Mucosa of gallbladder (tissue), 1 donor: ENCODE results near the gene NFKBIA. TPM values are rescaled to one million over a fixed set of nuclear protein-coding genes. Genes with fewer than 3 reads are reported as not detected.
"Not testable (repeated sequence)": the region's sequence is repeated elsewhere in the genome, so short reads cannot be mapped to it uniquely, and the experiment has no call there.

Source experiments
- DNase-seq: peaks from one replicate; pipeline ENCODE4 v3.0.0-alpha.2; 2020; ENCODE audit warnings: low spot score
- total RNA-seq: library from RNA; stranded (reverse); gene quantifications from one replicate; pipeline ENCODE4 v1.2.1, GENCODE V29; 2021
- donor health status: DM: no; HTN: no; CAD: no.

NFKBIA gene
- total RNA-seq, 1 donor from 2014 or later, result 74.8 TPM

DNA sequence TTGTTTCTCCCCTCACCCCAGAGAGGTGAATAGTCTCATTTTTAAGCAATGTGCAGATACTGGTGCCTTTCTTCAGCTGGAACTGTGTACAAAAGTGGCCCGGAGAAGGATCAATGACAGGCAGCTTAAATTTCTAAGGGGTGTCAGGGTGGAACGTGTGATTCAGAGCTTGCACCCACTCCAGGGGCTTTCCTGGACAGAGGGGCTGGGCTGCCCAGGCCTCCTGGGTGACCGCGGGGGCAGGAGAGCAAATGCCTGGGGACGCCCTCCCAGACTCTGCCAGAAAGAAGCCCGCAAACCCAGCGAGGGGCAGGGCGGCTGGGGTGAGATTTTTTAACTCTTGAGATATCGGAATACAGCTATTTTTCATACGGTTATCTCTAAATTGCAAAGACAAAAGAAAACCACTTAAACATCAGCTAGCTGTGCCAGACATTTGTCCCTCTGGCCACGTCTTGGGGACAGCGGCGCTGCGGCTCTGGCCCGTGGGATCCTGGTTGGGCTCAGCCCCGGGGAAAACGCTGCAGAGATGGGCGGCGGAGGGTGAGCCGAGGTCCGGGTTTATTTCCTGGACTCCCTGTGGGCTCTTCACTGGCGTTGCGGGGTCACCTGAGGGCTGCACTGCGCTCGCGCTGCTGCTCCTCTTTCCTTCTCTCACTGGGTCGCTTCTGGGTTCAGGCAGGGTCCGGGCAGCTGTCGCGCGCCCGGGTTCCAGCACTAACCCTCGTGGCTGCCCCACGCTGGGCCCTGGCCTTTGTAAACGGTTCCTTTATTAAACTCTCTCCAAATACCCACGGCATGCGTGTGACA, 35.8 kb downstream of the NFKBIA start:
- DNase-seq, result no peak

DNA sequence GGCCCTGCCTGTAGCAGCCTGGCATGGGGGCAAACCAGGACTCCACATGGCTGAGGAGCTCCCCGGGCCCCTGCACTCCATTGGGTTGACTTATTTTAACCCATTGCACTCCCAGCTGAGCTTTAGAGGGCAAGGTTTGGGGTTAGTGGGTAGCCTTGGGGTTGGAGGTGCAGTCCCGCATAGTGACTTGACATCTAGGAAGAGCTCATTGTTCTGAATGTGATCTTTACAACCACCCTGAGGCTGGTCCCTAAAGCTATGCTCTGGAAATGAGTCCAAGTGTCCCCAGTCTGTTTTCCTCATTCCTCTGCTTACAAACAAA, 36.4 kb downstream of the NFKBIA start:
- no peak for DNase-seq

DNA sequence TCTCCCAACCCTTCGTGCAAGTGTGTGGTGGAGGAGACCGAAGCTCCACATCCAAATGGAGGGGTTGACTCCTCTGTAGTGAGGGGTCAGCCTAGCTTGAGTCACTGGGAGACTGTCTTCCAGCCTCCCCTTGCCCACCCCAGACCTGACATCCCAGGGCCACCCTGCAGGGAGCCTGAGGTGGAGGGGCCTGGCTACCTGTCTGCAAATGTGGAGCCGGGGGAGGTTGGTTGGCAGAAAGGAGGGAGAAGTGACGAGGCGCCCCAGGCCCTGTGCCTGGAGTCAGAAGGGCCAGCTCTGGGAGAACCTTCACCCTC, 37.5 kb downstream of the NFKBIA start:
- no peak for DNase-seq

DNA sequence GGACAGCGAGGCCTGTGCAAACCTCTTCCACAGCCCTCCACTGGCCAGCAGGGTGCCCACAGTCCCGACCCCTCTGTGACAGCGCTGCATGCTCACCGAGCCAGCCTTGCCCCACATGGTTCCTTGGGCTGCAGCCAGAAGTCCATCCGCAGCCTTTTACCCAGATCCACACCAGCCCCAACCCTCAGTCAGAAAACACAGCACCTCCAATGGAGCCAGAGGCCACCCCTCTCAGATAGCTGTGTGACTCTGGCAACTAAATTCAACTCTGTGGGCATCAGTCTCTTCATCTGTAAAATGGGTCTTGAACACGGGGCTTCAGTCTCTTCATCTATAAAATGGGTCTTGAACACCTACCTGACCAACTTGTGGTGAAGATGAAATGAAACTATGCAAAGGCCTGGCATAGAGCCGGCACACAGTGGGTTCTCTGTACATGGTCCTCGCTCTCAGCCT, 38.0 kb downstream of the NFKBIA start:
- DNase-seq, result no peak

DNA sequence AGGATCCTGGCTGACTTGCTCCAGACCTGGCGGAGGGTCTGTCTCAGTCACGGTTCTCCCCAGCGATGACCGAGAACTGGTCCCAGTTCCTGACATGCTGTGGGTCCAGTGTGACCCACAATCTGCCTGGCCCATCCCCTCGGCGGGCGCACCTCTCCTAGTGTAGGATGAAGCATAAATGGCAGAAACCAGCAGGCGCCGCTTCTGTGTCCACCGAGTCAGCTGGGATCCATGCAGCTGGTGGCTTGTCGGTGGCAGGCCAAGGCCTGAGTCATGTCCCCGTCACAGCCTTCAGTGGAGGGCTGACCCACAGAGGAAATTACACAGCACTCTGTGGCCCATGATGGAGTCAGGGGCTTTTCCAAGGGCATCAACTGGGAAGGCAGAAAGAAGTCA, 38.5 kb downstream of the NFKBIA start:
- DNase-seq, result no peak

DNA sequence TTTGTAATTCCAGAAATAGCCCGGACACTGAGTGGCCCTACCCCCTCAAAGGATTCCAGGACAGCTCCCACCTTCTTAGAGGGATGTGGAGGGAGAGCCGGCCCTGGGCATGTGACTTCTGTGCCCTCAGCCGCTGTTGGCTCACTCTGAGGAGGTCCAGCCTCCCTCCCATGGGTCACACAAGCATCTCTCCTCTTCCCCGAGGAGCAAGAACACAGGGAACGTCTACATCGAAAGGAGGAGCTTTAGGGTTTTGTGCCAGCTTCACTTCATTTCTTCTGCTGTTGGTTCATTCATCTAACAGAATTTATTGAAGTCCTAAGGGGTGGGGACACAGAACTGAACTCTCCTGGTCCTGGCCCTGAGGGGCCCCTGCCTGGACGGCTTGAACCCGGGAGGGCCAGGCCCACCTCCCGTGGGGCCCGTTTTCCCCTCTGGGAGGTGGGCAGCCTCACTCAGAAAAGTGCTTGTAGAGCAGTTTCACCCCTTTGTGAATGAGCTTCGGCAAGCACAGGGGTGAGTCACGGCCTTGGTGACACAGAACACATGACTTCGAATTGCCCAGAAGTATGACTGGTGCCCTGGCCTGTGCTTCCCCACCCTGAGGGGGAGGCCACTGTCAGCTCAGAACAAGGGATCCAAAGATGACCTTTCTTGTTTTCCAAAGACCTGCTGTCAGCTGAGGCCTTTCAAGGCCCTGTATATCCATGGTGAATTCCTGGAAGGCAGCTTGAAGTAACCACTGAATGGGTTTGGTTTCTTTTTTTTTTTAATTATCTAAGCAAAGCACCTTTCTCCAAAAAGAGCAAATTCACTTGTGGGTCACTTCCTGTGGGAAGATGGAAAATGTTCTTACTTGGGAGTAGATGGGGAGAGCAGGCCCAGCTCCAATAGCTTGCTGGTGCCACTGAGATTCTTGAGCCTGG, 39.2 kb downstream of the NFKBIA start:
- DNase-seq, result peak; percentile 76

DNA sequence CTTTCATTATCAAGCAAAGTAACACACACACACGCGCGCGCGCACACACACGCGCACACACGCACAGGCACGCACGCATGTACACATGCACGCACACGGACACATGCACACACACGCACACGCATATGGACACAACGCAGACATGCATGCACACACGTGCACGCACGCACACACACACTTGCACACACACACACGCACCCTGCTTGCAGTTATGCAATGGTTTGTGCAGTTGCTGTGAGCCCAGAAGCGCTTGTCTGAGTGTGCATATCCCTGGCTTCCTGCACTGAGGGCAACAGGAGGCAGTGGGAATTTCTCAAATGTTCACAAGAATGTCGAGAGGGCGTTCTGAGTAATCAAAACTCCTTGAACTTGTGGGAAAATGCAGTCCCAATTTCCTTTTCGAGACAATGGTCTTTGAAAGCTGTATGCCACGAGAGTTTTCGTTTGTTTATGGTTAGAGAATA, 41.6 kb downstream of the NFKBIA start:
- DNase-seq, result no peak

DNA sequence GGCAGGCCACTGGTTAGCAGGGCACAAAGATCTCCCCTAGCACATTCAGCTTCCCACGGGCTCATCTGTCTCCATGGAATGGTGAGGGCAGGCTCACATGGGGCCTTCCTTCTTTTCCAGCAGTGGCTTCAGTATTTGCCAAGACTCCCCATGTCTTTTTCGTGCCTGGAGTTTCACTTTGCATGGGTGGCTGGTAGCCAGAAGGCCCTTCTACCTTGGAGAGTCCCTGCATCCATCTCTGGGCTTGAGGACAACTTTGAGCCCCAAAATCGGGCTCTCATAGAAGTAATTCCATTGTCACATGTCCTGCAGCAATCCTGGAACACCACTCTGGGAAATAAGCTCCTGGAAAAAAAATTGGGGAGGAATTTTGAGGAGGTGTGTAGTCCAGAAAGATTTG, 42.1 kb downstream of the NFKBIA start:
- DNase-seq, result no peak

DNA sequence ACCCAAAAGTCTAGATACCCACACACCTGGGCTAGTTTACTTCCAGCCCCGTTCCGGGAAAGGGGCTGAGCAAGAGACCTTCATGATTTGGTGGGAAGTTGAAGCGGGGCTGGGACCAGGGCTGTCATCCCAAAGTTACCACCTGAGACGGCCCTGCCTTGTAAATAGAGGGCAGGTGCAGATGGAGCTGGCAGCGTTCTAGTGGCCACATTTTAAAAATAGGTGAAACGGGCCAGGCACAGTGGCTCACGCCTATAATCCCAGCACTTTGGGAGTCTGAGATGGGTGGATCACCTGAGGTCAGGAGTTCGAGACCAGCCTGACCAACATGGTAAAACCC, 43.4 kb downstream of the NFKBIA start:
- no peak for DNase-seq

DNA sequence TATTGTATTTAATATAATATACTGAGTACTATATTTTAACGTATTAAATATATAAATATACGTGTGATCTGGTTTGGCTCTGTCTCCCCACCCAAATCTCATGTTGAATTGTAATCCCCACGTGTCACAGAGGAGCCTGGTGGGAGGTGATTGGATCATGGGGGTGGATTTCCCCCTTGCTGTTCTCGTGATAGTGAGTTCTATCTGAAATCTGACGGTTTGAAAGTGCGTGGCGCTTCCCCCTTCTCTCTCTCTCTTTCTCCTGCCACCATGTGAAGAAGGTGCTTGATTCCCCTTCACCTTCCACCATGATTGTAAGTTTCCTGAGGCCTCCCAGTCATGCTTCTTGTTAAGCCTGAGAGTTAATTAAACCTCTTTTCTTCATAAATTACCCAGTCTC, 44.9 kb downstream of the NFKBIA start:
- DNase-seq, result not testable (repeated sequence)

DNA sequence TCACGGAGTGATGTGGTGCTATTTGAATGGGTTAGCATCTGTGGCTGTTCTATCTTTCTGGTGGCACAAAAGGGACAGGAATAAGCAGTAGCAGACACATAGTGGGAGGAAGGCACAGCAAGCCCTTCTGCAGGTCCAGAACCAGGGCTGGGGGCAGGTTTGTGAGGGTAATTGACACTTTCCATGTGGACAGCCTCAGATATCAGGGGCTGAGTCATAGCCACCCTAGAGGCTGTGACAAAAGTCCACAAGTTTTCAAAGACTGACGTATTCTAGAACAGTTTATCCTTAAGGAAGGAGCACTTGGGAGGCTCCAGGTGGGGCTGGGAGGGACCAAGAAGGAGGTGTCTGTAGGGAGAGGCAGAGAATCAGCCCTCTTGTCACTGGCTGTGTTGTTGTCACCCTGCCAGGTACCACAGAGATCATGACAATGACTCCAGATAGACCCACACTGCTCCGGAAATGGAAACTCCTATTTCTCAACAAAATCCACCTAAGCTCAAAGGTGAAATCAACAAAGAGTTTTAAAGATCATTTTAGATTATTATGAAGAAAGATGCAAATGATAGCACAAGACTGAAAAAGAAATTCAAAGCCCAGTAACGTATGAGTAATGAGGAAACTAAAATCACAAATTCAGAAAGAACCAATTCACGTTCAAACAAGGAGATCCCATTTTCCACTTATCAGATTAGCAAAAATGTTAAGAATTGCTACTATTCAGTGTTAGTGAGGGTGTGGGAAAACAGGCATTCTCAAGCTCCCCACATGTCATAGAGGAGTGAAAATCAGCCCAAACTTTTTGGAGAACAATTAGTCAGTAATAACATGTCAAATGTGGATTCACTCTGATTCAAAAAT, 48.3 kb downstream of the NFKBIA start:
- DNase-seq, result peak; percentile 71

DNA sequence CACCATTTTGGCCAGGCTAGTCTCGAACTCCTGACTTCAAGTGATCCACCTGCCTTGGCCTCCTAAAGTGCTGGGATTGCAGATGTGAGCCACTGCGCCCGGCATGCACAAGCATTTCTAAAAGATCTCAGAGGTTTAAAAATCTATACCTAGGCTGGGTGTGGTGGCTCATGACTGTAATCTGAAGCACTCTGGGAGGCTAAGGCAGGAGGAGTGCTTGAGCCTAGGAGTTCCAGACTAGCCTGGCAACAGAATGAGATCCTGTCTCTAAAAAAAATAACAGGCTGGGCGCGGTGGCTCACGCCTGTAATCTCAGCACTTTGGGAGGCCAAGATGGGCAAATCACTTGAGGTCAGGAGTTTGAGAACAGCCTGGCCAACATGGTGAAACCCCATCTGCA, 49.3 kb downstream of the NFKBIA start:
- not testable (repeated sequence) for DNase-seq

DNA sequence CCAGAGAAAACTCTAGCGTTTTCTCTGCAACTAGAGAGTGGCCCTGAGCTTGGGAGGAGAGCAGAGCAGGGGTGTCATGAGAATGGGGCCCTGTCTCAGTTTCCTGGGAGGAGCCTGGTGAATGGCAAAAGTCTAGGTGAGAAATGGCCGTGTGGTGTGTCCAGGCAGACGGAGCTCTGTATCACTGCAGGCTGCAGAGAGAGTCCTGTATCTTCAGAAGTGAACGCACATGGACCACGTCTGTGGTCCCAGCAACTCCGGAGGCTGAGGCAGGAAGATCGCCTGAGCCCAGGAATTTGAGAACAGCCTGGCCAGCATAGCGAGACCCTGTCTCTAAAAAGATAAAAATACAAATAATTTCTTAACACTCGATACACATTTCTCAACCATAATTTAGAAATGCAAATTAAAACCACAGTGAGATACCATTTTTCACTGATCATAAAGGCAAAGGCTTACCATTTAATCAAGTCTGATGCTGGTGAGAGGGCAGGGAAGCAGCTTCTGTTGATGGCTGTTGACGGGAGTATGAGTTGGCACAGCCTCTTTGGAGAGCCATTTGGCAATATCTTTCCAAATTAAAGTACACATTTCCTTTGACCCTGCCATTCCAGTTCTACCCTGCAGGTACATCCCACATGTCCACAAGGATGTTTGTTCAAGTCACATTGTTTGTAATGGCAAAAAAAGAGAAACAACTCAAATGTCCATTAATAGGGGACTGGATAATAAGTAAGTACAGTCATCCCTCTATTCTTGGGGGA, 51.0 kb downstream of the NFKBIA start:
- no peak for DNase-seq

DNA sequence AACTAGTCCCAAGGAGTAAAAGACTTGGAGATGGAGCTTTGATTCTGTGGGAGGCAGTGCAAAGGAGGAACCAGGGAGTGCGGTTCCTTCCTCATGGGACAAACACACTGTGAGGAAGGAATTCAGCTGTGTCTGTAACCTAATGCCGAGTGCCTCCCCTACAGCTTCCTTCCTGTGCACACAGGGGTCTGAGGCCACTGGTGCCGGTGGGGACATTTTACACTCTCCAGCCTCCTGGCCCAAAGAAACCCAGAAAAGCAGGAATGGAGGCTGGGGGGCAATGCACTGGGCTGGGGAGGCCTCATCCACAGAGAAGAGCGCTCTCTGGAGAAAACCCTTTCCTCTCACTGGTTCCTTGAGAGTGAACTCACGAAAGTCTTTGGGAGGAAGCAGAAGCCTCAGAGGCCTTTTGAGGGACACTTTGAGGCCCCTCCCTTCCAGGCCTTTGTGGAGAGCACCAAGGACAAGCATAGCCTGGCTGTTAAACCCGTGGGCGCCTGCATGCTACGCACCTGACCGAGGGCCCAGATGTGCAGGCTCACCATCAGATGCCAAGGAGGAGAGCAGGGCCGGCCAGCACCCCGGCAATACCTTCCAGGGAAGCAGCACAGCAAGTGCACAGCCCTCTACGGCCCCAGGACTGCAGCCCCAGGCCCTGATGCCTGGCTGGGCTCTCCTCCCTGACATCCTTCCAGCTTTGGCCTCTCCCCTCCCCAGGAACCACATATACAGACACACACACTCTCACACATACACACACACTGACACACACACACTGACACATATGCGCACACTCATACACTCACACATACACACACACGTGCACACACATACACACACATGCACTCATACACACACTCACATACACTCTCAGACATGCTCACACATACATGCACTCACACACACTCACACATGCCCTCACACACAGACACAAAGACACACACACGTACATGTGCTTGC, 52.0 kb downstream of the NFKBIA start:
- DNase-seq, result no peak

DNA sequence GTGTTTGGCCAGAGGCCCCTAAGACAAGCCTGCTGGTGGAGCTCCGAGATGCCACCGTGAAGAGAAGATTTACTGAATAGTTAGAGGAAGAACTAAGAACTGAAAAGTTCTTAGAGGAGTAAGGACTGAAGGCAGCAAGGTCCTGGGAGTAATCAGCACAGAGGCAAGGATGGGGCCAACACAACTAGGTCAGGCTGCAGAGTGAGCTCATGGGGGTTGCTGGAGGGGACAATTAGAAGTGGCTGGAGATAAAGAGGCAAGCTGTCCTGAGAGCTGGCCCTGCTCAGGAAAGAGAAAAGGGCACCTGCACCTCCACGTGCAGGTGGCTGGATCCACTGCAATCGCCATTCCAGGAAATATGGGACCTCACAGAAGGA, 52.7 kb downstream of the NFKBIA start:
- DNase-seq, result no peak

Other genes with a start within 250 kb of the NFKBIA start
- 93.8 TPM for gene PSMA6, start 112.4 kb downstream of the NFKBIA start, total RNA-seq
- not detected for gene INSM2, start 129.4 kb upstream of the NFKBIA start, total RNA-seq